ENCODE measurements around the gene NUBPL.
A peak's percentile ranks its signal among the peaks of the same experiment; 100 is the strongest.
"Not testable (repeated sequence)": the region's sequence is repeated elsewhere in the genome, so short reads cannot be mapped to it uniquely, and the experiment has no call there.

Gene NUBPL

GRCh38 chr14:31879661-31880348 is 318.6 kb downstream of the NUBPL start:
- DNase-seq = no peak

GRCh38 chr14:31880935-31881334 is 319.7 kb downstream of the NUBPL start:
- no peak for DNase-seq

- no peak for DNase-seq
Measured at GRCh38 chr14:31881531-31882310, 320.5 kb downstream of the NUBPL start.

- no peak for DNase-seq
Measured at GRCh38 chr14:31884238-31884637, 323.0 kb downstream of the NUBPL start.

GRCh38 chr14:31884776-31885379 is 323.7 kb downstream of the NUBPL start:
- DNase-seq = no peak

- DNase-seq = no peak
Measured at GRCh38 chr14:31886156-31886835, 325.1 kb downstream of the NUBPL start.

- DNase-seq = no peak
Measured at GRCh38 chr14:31887929-31888580, 326.9 kb downstream of the NUBPL start.

- no peak for DNase-seq
Measured at GRCh38 chr14:31889297-31889696, 328.1 kb downstream of the NUBPL start.

- not testable (repeated sequence) for DNase-seq
Measured at GRCh38 chr14:31890202-31890601, 329.0 kb downstream of the NUBPL start.

- DNase-seq = peak; percentile 30
Measured at GRCh38 chr14:31893221-31893757, 332.1 kb downstream of the NUBPL start.

- DNase-seq = no peak
Measured at GRCh38 chr14:31894351-31894750, 333.1 kb downstream of the NUBPL start.

- no peak for DNase-seq
Measured at GRCh38 chr14:31895206-31895605, 334.0 kb downstream of the NUBPL start.

GRCh38 chr14:31895646-31896045 is 334.4 kb downstream of the NUBPL start:
- DNase-seq = no peak

- DNase-seq = no peak
Measured at GRCh38 chr14:31897581-31898186, 336.5 kb downstream of the NUBPL start.

GRCh38 chr14:31898838-31899528 is 337.8 kb downstream of the NUBPL start:
- DNase-seq = no peak

GRCh38 chr14:31902002-31902401 is 340.8 kb downstream of the NUBPL start:
- DNase-seq = no peak

GRCh38 chr14:31902945-31903646 is 341.9 kb downstream of the NUBPL start:
- no peak for DNase-seq

- no peak for DNase-seq
Measured at GRCh38 chr14:31909977-31910376, 348.8 kb downstream of the NUBPL start.
